Epidermal melanocyte (primary cell): ENCODE results near the gene RPL34.
"Not testable (repeated sequence)": the region's sequence is repeated elsewhere in the genome, so short reads cannot be mapped to it uniquely, and the experiment has no call there.

Source experiments
- DNase-seq: peaks from one replicate; pipeline ENCODE4 v3.0.0; 2011; ENCODE audit warnings: low spot score; ENCODE audit not compliant: insufficient read length

Gene RPL34

GRCh38 chr4:108620101-108620932 lies at the start of gene RPL34:
TSS of gene RPL34 (plus strand) at chr4:108620576. CDS start at chr4:108621960, 1,384 bp downstream.
- DNase-seq, result peak; percentile 83

- DNase-seq, result no peak
Measured at GRCh38 chr4:108570993-108571569, 49.3 kb upstream of the RPL34 start.

- no peak for DNase-seq
Measured at GRCh38 chr4:108574402-108574801, 46.0 kb upstream of the RPL34 start.

GRCh38 chr4:108581083-108581482 lies 39.3 kb upstream of the RPL34 start:
- no peak for DNase-seq

- DNase-seq, result no peak
Measured at GRCh38 chr4:108586778-108587177, 33.6 kb upstream of the RPL34 start.

- no peak for DNase-seq
Measured at GRCh38 chr4:108588878-108589277, 31.5 kb upstream of the RPL34 start.

GRCh38 chr4:108589961-108590360 lies 30.4 kb upstream of the RPL34 start:
- DNase-seq, result no peak

GRCh38 chr4:108590776-108591175 lies 29.6 kb upstream of the RPL34 start:
- no peak for DNase-seq

- DNase-seq, result no peak
Measured at GRCh38 chr4:108592674-108592986, 27.7 kb upstream of the RPL34 start.

GRCh38 chr4:108594296-108594695 lies 26.1 kb upstream of the RPL34 start:
- DNase-seq, result not testable (repeated sequence)

- DNase-seq, result no peak
Measured at GRCh38 chr4:108596344-108596743, 24.0 kb upstream of the RPL34 start.

GRCh38 chr4:108601106-108601505 lies 19.3 kb upstream of the RPL34 start:
- DNase-seq, result no peak

GRCh38 chr4:108601532-108601931 lies 18.8 kb upstream of the RPL34 start:
- DNase-seq, result no peak

GRCh38 chr4:108602163-108602562 lies 18.2 kb upstream of the RPL34 start:
- no peak for DNase-seq

GRCh38 chr4:108607079-108607815 lies 13.1 kb upstream of the RPL34 start:
- DNase-seq, result no peak

- DNase-seq, result no peak
Measured at GRCh38 chr4:108611365-108611764, 9.0 kb upstream of the RPL34 start.

- DNase-seq, result no peak
Measured at GRCh38 chr4:108612365-108612764, 8.0 kb upstream of the RPL34 start.

GRCh38 chr4:108619372-108620100 lies 840 bp upstream of the RPL34 start:
- no peak for DNase-seq

- DNase-seq, result no peak
Measured at GRCh38 chr4:108620933-108621905, 843 bp downstream of the RPL34 start.

- no peak for DNase-seq
Measured at GRCh38 chr4:108622022-108622421, 1.6 kb downstream of the RPL34 start.

- no peak for DNase-seq
Measured at GRCh38 chr4:108622828-108623227, 2.5 kb downstream of the RPL34 start.
